Measurements from ENCODE around the gene VAC14.
"Not testable (repeated sequence)": the region's sequence is repeated elsewhere in the genome, so short reads cannot be mapped to it uniquely, and the experiment has no call there.

Gene VAC14

GRCh38 chr16:70681382-70682238, 119.3 kb downstream of the VAC14 start:
- no peak for DNase-seq (ENCODE audit: low read depth)

- no peak for DNase-seq (ENCODE audit: low read depth)
Measured at GRCh38 chr16:70680495-70681381, 120.2 kb downstream of the VAC14 start.

GRCh38 chr16:70679671-70680494, 121.1 kb downstream of the VAC14 start:
- DNase-seq (ENCODE audit: low read depth) = no peak

- DNase-seq (ENCODE audit: low read depth) = no peak
Measured at GRCh38 chr16:70678898-70679670, 121.9 kb downstream of the VAC14 start.

GRCh38 chr16:70678121-70678897, 122.6 kb downstream of the VAC14 start:
- no peak for DNase-seq (ENCODE audit: low read depth)

GRCh38 chr16:70677499-70678120, 123.3 kb downstream of the VAC14 start:
- DNase-seq (ENCODE audit: low read depth) = no peak

- DNase-seq (ENCODE audit: low read depth) = no peak
Measured at GRCh38 chr16:70676675-70677498, 124.1 kb downstream of the VAC14 start.

- DNase-seq (ENCODE audit: low read depth) = no peak
Measured at GRCh38 chr16:70675851-70676513, 125.0 kb downstream of the VAC14 start.

- DNase-seq (ENCODE audit: low read depth) = no peak
Measured at GRCh38 chr16:70674221-70675014, 126.5 kb downstream of the VAC14 start.

- DNase-seq (ENCODE audit: low read depth) = not testable (repeated sequence)
Measured at GRCh38 chr16:70670938-70671337, 130.0 kb downstream of the VAC14 start.

GRCh38 chr16:70670175-70670574, 130.8 kb downstream of the VAC14 start:
- no peak for DNase-seq (ENCODE audit: low read depth)

GRCh38 chr16:70665806-70666735, 134.9 kb downstream of the VAC14 start:
- no peak for DNase-seq (ENCODE audit: low read depth)

GRCh38 chr16:70665113-70665694, 135.8 kb downstream of the VAC14 start:
- no peak for DNase-seq (ENCODE audit: low read depth)

- DNase-seq (ENCODE audit: low read depth) = no peak
Measured at GRCh38 chr16:70664325-70665112, 136.4 kb downstream of the VAC14 start.
